ENCODE measurements around the gene HSD3B1.

DNA sequence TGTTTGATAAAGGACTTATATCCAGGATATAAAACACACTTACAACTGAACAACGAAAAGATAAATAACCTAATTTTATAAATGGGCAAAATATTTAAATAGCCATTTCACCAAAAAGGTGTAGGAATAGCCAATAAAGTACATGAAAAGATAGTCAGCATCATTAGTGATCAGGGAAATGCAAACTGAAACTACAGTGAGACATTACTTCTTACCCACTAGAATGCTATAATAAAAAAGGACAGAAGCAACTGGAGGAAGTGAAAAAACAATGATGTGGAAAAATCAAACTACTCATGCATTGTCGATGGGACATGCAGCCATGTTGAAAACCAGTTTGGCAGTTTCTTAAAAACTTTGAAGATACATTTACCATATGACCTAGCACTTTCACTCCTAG lies 43.4 kb upstream of the HSD3B1 start:
- TF ChIP-seq, protein P1, sequence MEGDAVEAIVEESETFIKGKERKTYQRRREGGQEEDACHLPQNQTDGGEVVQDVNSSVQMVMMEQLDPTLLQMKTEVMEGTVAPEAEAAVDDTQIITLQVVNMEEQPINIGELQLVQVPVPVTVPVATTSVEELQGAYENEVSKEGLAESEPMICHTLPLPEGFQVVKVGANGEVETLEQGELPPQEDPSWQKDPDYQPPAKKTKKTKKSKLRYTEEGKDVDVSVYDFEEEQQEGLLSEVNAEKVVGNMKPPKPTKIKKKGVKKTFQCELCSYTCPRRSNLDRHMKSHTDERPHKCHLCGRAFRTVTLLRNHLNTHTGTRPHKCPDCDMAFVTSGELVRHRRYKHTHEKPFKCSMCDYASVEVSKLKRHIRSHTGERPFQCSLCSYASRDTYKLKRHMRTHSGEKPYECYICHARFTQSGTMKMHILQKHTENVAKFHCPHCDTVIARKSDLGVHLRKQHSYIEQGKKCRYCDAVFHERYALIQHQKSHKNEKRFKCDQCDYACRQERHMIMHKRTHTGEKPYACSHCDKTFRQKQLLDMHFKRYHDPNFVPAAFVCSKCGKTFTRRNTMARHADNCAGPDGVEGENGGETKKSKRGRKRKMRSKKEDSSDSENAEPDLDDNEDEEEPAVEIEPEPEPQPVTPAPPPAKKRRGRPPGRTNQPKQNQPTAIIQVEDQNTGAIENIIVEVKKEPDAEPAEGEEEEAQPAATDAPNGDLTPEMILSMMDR (IDR thresholded peaks at IDR 0.05), result no peak
- TF ChIP-seq POLR2A (IDR thresholded peaks at IDR 0.05), result no peak
- no peak for TF ChIP-seq POLR2AphosphoS5 (IDR thresholded peaks at IDR 0.05)

All from breast epithelium (tissue), 3 donors.